M059J (cell line): ENCODE measurements around the gene ITGB5. TPM values are rescaled to one million over a fixed set of nuclear protein-coding genes. Genes with fewer than 3 reads are reported as not detected.
A peak's percentile ranks its signal among the peaks of the same experiment; 100 is the strongest.

Experiments
- DNase-seq: peaks from one replicate; pipeline ENCODE4 v3.0.0-alpha.2; 2012; ENCODE audit warnings: low read depth
- total RNA-seq: library from RNA; depleted of rRNA; stranded (reverse); fragments of >200 nt; shearing (Covaris generic); gene quantifications from 2 replicates; pipeline ENCODE4 v1.2.3, GENCODE V29; 2014

Gene ITGB5
- total RNA-seq, 1 experiment from 2014 or later: 224 TPM

DNA sequence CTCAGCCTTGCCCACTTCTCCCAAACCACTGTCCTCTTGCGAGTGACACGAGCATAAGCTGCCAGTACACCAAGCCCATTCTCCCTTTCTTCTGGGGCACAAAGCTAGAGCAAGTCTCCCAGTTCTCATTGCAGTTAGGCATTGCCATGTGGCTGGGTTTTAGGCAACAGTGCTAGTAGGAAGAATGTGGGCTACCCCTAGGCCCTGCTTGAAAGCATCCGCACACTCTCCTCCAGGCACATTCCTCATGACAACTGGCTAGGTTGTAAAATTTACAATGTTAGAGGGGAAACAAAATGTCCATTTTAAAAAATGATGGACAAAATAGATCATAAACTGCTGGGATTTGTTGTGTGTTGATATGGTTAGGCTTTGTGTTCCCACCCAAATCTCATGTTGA, 19.7 kb downstream of the ITGB5 start:
- DNase-seq: no peak

DNA sequence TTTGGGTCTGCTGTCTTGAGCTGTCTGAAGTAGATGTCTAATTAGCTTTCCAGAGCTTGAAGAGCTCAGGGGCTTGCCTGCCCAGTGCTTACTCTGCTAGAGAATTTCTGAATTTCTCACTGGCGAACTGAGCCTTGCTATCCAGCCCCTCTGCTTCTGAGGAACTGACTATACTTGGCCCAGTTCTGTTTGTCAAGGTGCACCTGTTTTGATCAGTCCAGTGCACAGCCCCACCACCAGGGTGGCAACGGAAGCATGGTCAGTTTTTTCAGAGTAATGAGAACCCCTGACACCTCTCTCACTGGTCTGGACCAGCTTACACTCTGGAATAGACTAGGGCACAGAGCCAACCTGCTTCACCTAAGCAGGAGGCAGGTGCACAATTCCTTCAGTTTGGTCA, 25.2 kb downstream of the ITGB5 start:
- DNase-seq: no peak

DNA sequence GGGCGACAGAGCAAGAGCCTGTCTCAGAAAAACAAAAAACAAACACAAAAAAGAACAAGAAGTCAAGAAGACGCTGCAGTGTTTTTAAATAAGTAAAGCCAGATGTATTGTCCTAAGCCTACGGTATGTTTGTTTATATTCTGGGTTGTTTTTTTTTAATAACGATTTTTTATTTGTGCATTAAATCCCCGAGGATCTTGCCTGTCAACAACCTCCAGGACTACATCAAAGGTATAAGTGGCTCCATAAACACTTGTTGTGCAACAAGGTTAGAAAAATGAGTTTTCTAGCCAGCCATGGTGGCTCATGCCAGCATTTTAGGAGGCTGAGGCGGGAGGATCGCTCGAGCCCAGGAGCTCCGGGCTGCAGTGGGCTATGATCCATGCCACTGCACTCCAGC, 26.1 kb downstream of the ITGB5 start:
- no peak for DNase-seq

DNA sequence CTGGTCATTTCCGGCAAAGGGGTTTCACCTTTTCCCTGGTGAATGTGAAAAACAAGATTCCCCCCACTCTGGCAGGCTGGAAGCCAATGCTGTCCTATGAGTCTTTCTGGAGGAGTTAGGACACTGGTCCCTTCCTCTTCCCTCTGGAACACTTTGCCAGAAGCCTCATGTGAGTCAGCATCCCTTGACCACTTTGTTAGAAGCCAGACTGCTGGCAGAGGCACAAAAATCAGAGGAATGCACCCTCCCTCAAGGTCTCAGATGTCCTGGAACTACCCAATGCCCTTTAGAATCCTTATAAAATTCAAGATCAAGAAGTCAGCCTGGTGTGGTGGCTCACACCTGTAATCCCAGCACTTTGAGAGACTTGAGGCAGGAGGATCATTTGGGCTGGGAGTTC, 26.6 kb downstream of the ITGB5 start:
- DNase-seq: peak; percentile 100

DNA sequence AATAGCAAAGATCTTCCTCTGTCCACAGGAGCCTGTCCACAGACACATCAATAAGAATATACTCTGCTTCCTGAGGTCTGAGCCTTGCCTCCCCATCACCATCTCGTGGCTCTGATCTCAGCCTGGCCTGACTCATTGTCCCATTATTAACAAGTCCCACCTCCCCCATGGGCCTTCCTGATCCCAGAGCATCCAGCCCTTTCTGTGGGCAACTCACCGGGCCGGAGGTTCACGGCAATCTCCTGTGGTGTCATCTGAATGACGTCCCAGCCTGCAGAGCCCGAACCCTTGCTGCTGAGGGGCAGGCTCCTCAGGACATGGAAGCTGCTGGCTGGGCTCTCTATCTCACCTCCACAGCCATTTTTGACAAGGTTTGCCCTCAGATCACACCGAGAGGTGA, 28.1 kb downstream of the ITGB5 start:
- DNase-seq: peak; percentile 95

DNA sequence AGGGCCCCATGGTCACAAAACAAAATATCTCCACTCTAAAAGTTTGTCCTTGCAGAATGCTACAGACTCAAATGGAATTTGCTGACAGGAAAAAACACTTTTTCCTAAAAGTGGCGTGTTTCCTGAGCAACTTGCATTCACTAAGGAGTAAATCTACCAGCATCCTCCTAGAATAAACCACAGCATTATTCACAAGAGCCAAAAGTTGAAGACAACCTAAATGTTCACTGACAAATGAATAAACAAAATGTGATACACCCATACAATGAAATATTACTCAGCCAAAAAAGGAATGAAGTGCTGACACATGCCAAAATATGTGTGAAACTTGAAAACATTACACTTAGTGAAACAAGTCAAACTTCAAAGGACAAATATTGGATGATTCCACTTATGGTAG, 28.9 kb downstream of the ITGB5 start:
- DNase-seq: peak; percentile 81

DNA sequence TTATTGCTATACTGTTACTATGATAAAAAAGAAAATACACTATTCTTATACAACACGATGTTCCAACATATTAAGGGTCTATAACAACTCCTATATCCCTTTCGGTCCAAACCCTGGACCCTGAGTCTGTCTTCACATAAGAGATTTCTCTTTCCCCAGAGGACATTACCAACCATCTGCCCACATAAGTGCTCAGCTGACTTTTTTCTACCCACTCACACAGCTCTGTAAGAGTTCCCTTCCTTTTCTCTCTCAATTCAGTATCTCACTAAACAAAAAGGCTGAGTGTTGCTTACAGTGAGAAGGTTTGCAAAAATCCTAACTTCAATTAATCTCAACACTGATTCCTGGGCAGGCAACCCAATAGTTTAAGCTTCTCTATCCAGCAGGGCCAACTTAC, 30.5 kb downstream of the ITGB5 start:
- no peak for DNase-seq

DNA sequence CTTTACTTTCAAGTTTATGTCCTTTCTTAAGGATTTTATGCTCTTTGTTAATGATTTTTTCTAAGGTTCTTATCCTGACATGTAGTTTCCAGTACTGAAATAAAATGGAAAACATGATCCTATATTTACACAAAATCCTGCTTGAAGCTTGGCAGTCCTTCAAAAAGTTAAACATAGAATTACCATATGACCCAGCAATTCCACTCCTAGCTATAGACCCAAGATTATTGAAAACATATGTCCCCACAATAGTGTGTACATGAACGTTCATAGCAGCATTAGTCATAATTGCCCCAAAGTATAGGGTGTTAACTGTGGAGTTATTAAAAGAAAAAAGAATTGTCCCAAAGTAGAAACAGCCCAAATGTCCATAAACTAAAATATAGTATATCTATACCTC, 33.2 kb downstream of the ITGB5 start:
- DNase-seq: no peak

DNA sequence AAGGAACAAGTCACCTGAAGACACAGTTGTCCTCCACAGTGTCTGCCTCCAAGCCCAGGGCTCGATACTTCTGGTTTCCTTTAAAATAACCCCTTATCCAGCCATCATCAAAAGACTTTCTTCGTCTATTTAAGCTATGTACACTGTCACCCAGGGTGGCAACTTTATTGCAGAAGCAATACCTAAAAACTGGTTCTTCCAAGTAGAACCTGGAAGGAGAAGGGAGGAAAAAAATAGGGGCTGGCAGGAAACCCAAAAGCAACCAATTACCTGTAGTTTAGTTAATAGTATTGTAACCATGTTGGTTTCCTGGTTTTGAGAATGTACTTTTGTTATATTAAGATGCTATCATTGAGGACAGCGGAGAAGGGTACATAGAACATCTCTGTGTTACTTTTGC, 33.7 kb downstream of the ITGB5 start:
- DNase-seq: no peak

DNA sequence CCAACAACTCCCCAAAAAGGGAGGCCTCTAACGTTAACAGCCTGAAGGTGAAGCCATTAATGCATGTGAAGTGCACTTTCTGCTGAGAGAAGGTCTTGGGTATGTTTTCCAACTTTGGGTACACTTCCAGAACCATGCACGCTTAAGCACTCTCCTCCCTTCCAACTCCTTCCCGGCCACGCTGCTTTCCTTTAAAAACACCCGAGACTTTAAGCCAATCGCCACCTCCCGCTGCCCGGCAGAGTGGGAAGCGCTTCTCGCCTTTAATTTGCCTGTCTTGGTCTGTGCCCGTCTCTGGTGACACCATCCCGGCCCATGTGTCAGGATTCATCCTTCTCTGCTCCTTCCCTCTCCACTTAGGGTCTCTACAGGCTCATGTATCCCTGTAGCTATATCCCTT, 35.3 kb downstream of the ITGB5 start:
- no peak for DNase-seq

DNA sequence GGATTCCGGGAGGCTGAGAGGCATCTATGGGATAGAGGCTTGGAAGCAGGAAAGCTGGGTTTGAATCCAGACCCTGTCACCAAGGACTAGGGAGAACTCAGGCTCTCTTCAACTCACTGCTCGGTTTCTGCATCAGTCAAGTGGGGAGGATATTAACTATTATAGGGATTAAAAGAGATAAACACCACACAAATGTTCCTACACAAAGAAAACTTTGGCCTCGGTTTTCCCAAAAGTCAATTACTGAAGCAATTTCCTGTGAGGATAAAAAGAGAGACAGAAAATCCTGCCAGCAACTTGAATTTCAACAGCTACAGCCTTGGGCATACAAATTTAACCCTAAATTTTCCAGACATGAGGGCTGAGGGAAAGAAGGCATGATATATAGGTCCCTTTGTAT, 36.0 kb downstream of the ITGB5 start:
- DNase-seq: no peak

DNA sequence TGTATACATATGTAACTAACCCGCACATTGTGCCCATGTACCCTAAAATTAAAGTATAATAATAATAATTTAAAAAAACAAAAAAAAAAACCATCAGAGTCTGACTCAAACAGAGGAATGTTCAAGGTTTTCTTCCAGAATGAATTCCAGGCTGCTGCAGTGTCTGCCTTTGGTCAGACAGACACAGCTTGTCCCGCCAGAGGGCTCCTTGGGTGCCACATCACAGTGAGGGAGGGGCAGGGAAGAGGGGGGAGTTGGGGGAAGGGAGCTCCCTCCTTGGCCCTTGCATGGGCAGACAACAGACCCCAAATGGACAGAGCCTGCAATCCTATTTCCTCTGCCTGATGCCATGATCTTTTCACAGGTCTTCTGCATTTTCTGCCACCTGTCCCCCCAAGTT, 36.5 kb downstream of the ITGB5 start:
- peak; percentile 54 for DNase-seq

DNA sequence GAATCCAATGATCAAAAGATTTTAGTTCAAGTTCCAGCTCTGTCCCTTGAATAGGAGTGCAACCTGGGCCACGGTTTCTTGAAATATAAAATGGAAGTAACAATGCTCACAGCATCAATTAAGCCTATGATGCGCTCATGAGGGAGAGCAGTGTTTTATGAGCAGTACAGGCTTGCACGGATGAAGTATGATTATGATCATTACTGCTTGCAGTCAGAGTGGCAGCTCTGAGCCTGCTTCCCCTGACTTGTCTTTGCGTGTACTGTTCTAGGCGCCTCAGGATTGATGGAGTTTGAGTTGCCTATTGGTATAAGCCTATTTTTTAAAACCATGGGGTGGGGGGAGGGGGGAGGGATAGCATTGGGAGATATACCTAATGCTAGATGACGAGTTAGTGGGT, 37.0 kb downstream of the ITGB5 start:
- no peak for DNase-seq

DNA sequence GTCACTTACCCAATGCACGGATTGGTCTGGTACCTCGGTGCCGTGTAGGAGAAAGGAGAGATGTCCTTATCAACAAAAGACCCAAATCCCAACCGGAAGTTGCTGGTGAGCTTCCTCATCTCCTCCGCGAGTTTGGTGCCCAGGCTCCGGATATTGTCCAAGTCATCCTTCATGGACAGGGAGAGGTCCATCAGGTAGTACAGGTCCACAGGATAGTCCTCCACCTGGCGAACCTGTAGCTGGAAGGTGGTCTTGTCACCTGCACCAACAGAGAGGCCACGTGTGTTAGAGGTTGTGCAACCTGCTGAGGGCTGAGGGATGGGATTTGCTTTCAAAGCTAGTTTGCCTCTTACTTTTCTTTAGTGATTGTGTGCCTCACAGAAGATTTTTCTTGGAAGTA, 38.9 kb downstream of the ITGB5 start:
- DNase-seq: no peak

DNA sequence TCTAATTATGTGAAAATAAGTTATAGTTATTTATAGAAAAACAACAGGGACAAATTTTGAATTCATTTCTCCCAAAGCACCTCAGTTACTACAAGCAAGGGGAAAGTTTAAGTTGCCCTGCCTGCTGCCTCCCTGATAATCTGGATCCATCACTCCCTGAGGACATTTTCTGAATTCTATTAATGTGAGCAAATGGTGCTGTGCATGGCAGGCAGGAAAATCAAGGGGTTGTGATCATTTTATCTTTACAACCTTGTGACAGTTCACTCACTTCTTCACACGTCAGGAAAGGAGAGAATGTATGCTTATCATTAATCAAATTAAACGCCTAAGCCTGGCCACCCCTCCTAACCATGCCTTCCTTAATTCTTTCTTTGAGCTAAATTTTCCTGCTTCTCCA, 39.3 kb downstream of the ITGB5 start:
- no peak for DNase-seq

DNA sequence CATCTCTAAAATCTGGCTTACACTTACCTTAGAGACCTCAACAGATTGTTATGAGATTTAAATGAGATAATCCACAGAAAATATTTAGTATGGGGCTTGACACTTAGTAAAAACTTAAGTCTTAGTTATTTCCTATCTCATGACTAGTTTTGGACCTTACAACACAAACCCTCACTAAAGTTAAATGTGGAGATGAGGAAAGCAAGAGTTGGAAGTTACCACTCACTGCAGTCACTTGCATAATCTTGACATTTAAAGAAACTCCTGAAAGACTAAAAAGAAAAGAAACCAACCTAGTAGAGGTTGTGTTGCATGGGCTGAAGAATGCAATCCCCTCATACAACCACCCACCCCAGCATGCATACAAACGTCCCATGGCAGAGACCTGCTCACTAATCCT, 40.1 kb downstream of the ITGB5 start:
- DNase-seq: no peak

DNA sequence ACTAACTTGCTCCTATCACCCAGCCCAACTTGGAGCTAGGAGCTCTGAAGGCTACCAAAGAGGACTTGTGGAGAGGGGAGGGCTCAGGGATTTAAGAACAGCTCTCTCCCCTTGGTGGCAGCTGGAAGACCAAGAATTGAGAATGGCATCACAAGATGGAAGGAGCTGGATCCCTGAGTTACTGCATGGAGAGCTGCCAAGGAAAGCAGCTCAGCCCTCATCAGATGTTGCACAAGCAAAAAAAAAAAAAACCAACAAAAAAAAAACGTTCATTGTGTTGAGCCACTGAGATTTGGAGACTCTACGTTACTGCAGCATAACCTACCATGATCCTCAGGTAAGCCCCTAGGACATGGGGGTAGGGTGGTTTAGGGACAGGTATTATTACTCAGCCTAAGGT, 41.0 kb downstream of the ITGB5 start:
- peak; percentile 74 for DNase-seq

DNA sequence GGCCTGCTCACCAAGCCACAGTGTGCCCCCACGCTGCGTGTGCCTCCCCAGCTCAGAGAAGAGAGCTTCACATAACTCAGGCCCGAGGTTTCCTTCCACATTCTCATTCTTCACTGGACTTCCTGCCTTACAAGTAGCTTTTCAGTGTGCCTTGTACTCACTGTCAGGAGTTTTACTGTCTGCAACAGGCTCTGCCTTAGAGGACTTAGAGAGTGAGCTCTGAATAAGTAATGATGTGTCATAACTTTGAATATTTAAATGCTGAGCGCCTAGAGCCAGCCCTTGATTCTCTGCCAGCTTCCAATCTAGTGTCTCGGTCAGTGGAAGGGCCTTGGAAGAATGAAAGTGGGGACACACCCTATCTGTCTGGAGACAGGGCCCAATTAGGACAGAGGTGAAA, 41.8 kb downstream of the ITGB5 start:
- peak; percentile 95 for DNase-seq

DNA sequence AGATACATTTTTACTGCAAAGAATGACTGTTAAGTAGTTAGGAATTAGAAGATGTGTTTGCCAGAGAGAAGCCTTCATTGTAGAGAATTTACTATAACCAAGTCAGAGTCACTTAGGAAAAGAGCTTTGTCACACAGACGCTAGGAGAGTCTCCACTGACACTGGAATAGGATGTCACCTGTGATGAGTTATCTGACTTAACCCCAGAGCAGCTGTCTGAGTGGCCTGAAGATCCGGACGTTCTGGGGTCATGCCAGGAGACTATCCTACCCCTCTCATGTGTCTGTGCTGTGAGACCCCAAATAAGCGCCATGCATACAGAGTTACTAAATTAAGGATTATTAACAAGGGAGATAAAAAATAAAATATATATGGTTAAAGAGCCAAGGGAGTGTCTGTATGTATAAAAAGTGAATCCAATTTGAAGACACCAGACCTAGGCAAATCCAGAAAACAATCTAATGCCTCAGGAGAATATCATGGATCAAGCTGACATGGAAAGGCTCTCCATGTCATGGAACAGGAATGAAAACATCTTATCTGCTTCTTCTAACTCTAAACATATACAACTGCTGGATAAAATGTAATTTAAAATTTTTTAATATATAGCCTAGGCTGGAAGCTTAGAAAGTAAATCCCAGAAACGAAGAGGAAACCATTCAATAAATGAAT, 43.5 kb downstream of the ITGB5 start:
- no peak for DNase-seq

DNA sequence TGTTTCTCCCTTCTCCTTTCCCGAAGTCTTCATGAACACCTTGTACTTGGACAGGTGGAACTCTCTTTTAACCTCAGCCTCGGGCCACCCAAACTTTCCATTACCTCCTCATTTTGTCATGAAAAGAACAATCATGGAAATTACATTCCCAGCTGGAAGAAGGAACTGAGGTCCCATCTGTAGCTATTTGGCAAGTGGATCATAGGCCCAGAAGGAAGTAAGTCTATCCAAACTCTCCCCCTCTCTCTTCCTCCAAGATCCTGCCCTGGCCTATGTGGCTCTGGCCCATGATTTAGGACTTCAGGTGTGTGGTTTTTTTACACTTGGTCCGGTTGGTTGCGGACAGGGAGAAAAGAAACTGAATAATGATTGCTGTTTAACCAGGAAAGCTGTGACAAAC, 44.1 kb downstream of the ITGB5 start:
- no peak for DNase-seq

DNA sequence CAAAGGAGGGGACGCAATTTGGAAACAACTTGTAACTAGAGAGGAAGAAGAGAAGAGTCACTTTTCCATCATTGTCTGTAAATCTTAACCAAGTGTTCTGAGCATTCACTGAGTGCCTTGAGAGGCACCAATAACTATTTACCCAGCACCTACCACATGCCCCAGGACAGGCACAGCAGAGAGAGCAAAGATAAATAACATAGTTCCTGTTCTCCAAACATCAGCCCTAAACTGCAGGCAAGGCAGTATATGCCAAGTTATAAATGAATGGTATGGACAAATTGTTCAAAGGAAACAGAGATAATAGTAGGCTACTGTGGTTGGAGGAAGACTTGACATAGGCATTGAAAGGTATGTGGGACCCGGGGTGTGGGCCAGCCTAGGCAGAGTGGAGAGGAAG, 45.6 kb downstream of the ITGB5 start:
- DNase-seq: no peak

DNA sequence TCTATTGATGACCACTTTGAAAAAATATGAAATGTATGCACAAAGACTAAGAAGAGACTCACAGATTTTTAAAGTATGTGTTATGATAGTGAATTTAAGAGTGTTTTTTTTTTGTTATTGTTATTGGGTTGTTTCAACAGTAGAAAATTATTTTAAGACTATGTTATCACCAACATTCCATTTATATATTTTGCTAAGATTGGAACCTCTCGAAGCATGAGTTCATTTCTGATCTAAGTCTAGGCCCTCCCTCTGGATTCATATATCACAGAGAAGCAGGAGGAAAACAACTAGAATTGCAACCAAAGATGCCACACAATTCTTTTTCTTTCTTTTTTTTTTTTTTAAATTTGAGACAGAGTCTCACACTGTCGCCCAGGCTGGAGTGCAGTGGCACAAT, 46.8 kb downstream of the ITGB5 start:
- DNase-seq: no peak

DNA sequence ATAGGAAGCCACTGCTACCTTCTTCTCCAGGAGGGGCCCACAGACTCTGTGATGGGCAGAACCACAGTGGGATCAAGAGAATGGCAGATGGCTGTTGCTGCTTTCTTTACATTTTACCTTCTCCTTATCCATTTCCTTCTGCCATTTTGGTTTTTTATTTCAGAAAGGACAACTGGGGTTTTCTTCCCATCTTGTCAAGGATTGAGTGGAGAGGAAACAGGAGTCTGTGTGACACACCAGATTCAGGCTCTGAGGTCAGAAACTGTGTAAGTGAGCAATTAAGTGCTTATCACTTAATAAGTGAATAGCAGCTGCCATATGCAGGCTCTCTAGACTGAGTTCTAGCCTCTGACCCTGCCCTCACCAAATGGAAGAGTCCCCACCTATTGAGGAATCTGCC, 47.3 kb downstream of the ITGB5 start:
- no peak for DNase-seq

DNA sequence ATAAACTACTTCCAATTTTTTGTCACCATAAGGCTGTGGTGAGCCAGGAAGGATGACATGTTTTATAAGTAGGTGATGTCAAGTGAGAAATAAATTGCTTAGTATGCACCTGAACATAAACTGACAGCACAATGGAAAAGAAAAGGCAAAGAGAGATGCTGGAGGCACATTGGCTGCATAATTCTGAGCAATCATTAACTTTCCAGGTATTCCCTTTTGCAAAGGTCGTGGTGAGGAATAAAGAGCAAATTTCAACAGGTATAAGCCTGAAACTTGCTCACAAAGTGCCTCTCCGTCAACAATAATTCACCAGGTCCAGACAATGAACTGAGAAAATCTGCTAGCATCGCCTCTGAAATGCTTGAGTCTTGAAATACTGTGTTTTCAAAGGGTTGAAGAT, 48.2 kb downstream of the ITGB5 start:
- DNase-seq: no peak
